ENCODE results near the gene IGSF23. TPM values are rescaled to one million over a fixed set of nuclear protein-coding genes. Genes with fewer than 3 reads are reported as not detected.

IGSF23 gene
- total and polyA plus RNA-seq, 2 of the 4 experiments (the other 2 are of a cell fraction): 0.27 TPM; not detected in 1

DNA sequence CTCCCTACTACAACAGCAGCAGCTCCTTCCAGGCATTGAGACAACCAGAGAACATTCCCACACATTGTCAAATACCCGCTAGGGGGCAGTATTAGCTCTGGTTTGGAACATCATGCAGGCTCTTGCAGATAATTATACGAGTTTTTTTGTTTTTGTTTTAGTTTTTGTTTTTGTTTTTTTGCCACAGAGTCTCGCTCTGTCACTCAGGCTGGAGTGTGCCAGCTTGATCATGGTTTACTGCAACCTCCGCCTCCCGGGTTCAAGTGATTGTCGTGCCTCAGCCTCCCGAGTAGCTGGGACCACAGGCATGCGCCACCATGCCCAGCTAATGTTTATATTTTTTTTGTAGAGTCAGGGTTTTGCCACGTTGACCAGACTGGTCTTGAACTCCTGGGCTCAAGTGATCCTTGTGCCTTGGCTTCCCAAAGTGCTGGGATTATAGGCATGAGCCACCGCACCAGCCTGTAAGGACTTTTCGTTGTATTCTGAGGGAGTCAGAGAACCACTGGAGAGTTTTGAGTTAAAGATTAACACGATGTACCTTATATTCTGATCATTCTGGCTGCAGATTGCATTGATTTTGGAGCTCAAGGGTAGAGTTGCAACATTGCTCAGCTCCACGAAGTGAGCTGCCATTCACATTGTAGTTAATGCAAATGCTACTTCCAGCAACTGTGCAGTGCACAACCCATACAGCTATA, 42.2 kb upstream of the IGSF23 start:
- Histone ChIP-seq H3K56ac (ENCODE audit: extremely low read depth, insufficient read depth, low read length) (no peak overlapping the region), H4K5ac (ENCODE audit: low read depth, low read length) (no peak overlapping the region), H3K14ac (replicated peaks; ENCODE audit: low read depth, low read length) (0 out of 2 replicates have a peak overlapping the region, but pooled peaks have one; percentile 4), H3K4me1 (ENCODE audit: control insufficient read depth, insufficient read depth, low read length) (peaks cover 3% of the 10 kb centered on the region; the same call in 1 of the 2 replicates), H2AK9ac (replicated peaks; ENCODE audit: low read depth, low read length, poor library complexity) (no peak overlapping the region), H4K8ac (ENCODE audit: low read depth in 2 of 2, low read length in 2 of 2) (no peak overlapping the region), H4K91ac (ENCODE audit: insufficient read depth, low read depth, low read length) (no peak overlapping the region), H3K9me1 (ENCODE audit: insufficient read depth, low read length) (no peaks in the 10 kb centered on the region; the same call in 1 of the 2 replicates), H3K4me3 (ENCODE audit: insufficient read depth, low read depth, low read length) (no peak overlapping the region), H3K27ac (ENCODE audit: insufficient read depth, low read length) (no peak overlapping the region), H3K9me3 (ENCODE audit: control insufficient read depth, insufficient read depth, low read length) (no peaks in the 10 kb centered on the region), H3K79me1 (ENCODE audit: low read depth in 1 of 2, low read length in 2 of 2) (no peaks in the 10 kb centered on the region), H2BK5ac (ENCODE audit: low read depth, low read length, poor library complexity, severe bottlenecking) (no peak overlapping the region), H2BK20ac (ENCODE audit: low read depth, low read length) (no peak overlapping the region), H2AK5ac (ENCODE audit: low read depth, low read length) (peak overlapping the region; percentile 57; the same call in 1 of the 2 replicates), H3K4me2 (ENCODE audit: low read depth, low read length) (no peak overlapping the region), H2AFZ (replicated peaks; ENCODE audit: low read length, poor library complexity) (no peak overlapping the region), H3K9ac (ENCODE audit: low read depth, low read length) (no peak overlapping the region), H3K27me3 (ENCODE audit: control insufficient read depth, insufficient read depth, low read length) (peaks cover 8% of the 10 kb centered on the region), H2BK120ac (ENCODE audit: low read depth, low read length) (peak overlapping the region; percentile 32; the same call in 1 of the 2 replicates), H3K4ac (ENCODE audit: low read depth, low read length) (0 out of 2 replicates have a peak overlapping the region, but pooled peaks have one; percentile 36), H2BK15ac (ENCODE audit: low read depth, low read length) (peak overlapping the region; percentile 15; the same call in 1 of the 3 replicates), H3K23ac (ENCODE audit: low read depth, low read length) (no peak overlapping the region), H4K20me1 (ENCODE audit: insufficient read depth, low read length) (no peaks in the 10 kb centered on the region), H3K18ac (ENCODE audit: low read depth, low read length) (no peak overlapping the region), H3K36me3 (ENCODE audit: control insufficient read depth, insufficient read depth, low read length) (no peaks in the 10 kb centered on the region)
- in situ Hi-C loops (cut with MboI; ENCODE audit: low sequenced_read_pairs): loop anchor here (5.0 to 25.0 kb wide), 3 partner anchors 86 to 271 kb away; partner anchors contain the start of gene CBLC
- intact Hi-C loops (cut with micrococcal nuclease): loop anchor here (1.0 to 10.0 kb wide), 5 partner anchors 86 to 384 kb away; partner anchors contain the start of genes CLPTM1 and NECTIN2
- no TSS peak for BruUV-seq (replicated peaks)
- POLR2A ChIA-PET (ENCODE audit: unreplicated experiment): interaction anchor here (1.0 kb wide), 1 partner anchor 77 kb away, joined by 3 read pairs; no protein-coding TSS in a partner anchor
- CTCF ChIA-PET: interaction anchor here (0.5 to 2.5 kb wide), 17 partner anchors 17 to 200 kb away, joined by 3 to 16 read pairs (median 5); no protein-coding TSS in a partner anchor
- ATAC-seq (ENCODE audit: low read depth) (peak; percentile 88), DNase-seq (peak; percentile 82)
- 69% methylated on average over 9 of the region's 13 CpGs; no CpG with 5 or more reads in 1 of the 2 experiments for WGBS, 2 experiments (ENCODE audit: extremely low coverage in 2 of 2, insufficient read length in 1 of 2)
- dilution Hi-C loops (cut with HindIII; ENCODE audit: low sequenced_read_pairs, unreplicated experiment): no loop called here
- TF ChIP-seq RCOR1 (IDR thresholded peaks at IDR 0.05; ENCODE audit: insufficient replicate concordance, low read length) (no peak), SMC3 (IDR thresholded peaks at IDR 0.05; ENCODE audit: low read depth, low read length) (peak; percentile 78), BHLHE40 (IDR thresholded peaks at IDR 0.05; ENCODE audit: low read depth, low read length) (no peak), MAFK (IDR thresholded peaks at IDR 0.05; ENCODE audit: low read depth, low read length) (no peak), FOS (IDR thresholded peaks at IDR 0.05; ENCODE audit: low read depth, low read length) (no peak), NFE2L2 (IDR thresholded peaks at IDR 0.05; ENCODE audit: low read depth, low read length) (no peak), RAD21 (IDR thresholded peaks at IDR 0.05; ENCODE audit: low read length) (peak; percentile 84), MXI1 (IDR thresholded peaks at IDR 0.05; ENCODE audit: borderline replicate concordance, low read depth, low read length) (no peak), CHD1 (IDR thresholded peaks at IDR 0.05; ENCODE audit: low read depth, low read length) (no peak), POLR2A (IDR thresholded peaks at IDR 0.05; ENCODE audit: low read depth, low read length) (no peak), CEBPB (IDR thresholded peaks at IDR 0.05; ENCODE audit: low read depth, low read length) (no peak)
- TF ChIP-seq, protein P1, sequence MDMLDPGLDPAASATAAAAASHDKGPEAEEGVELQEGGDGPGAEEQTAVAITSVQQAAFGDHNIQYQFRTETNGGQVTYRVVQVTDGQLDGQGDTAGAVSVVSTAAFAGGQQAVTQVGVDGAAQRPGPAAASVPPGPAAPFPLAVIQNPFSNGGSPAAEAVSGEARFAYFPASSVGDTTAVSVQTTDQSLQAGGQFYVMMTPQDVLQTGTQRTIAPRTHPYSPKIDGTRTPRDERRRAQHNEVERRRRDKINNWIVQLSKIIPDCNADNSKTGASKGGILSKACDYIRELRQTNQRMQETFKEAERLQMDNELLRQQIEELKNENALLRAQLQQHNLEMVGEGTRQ (IDR thresholded peaks at IDR 0.05; ENCODE audit: low read depth, low read length): no peak
- TF ChIP-seq, protein P2, sequence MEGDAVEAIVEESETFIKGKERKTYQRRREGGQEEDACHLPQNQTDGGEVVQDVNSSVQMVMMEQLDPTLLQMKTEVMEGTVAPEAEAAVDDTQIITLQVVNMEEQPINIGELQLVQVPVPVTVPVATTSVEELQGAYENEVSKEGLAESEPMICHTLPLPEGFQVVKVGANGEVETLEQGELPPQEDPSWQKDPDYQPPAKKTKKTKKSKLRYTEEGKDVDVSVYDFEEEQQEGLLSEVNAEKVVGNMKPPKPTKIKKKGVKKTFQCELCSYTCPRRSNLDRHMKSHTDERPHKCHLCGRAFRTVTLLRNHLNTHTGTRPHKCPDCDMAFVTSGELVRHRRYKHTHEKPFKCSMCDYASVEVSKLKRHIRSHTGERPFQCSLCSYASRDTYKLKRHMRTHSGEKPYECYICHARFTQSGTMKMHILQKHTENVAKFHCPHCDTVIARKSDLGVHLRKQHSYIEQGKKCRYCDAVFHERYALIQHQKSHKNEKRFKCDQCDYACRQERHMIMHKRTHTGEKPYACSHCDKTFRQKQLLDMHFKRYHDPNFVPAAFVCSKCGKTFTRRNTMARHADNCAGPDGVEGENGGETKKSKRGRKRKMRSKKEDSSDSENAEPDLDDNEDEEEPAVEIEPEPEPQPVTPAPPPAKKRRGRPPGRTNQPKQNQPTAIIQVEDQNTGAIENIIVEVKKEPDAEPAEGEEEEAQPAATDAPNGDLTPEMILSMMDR (conservative IDR thresholded peaks at IDR 0.05; ENCODE audit: low read depth, low read length): peak; percentile 85
- TF ChIP-seq, protein P3, sequence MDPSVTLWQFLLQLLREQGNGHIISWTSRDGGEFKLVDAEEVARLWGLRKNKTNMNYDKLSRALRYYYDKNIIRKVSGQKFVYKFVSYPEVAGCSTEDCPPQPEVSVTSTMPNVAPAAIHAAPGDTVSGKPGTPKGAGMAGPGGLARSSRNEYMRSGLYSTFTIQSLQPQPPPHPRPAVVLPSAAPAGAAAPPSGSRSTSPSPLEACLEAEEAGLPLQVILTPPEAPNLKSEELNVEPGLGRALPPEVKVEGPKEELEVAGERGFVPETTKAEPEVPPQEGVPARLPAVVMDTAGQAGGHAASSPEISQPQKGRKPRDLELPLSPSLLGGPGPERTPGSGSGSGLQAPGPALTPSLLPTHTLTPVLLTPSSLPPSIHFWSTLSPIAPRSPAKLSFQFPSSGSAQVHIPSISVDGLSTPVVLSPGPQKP (IDR thresholded peaks at IDR 0.05; ENCODE audit: borderline replicate concordance, low read depth, low read length): no peak

Measured in IMR-90 (cell line).